Lung (tissue), 12 donors: ENCODE measurements around the gene ZNF45. TPM values are rescaled to one million over a fixed set of nuclear protein-coding genes. Genes with fewer than 3 reads are reported as not detected.
A peak's percentile ranks its signal among the peaks of the same experiment; 100 is the strongest.

ENCODE experiments used
- ATAC-seq: fragments of 200-7000 bp; cut with Tn5 transposase; one replicate; pipeline ENCODE4 v1.9.1; 2020; ENCODE audit warnings: moderate number of reproducible peaks; ENCODE audit not compliant: insufficient read depth, low FRiP score
- DNase-seq, 3 donors: peaks; one replicate each; pipeline ENCODE4 v3.0.0-alpha.2; 2013 to 2017
- H3K27ac ChIP-seq, 2 donors: one replicate each; pipeline ENCODE4 v1.5.1; 2013; ENCODE audit warnings: mild to moderate bottlenecking in 2 of 2, moderate library complexity in 2 of 2, control low read depth in 1 of 2, inconsistent platforms in 1 of 2, low read depth in 1 of 2, low read length in 1 of 2
- H3K27me3 ChIP-seq, 3 donors: one replicate each; pipeline ENCODE4 v1.5.1; 2013; ENCODE audit warnings: low read length in 2 of 3; ENCODE audit not compliant: control insufficient read depth in 3 of 3, insufficient read depth in 3 of 3
- H3K36me3 ChIP-seq, 4 donors: one replicate each; pipeline ENCODE4 v1.5.1; 2013; ENCODE audit warnings: low read length in 4 of 4, mild to moderate bottlenecking in 1 of 4, moderate library complexity in 1 of 4; ENCODE audit not compliant: control insufficient read depth in 4 of 4, insufficient read depth in 4 of 4
- H3K4me1 ChIP-seq, 5 donors: one replicate each; pipeline ENCODE4 v1.5.1; 2013; ENCODE audit warnings: low read length in 5 of 5, mild to moderate bottlenecking in 2 of 5, moderate library complexity in 1 of 5; ENCODE audit not compliant: control insufficient read depth in 5 of 5, insufficient read depth in 5 of 5
- H3K4me3 ChIP-seq: one replicate; pipeline ENCODE4 v1.5.1; 2013; ENCODE audit warnings: mild to moderate bottlenecking, control low read depth, moderate library complexity
- H3K9ac ChIP-seq, 2 donors: one replicate each; pipeline ENCODE4 v1.5.1; 2013; ENCODE audit warnings: low read length in 2 of 2, control low read depth in 1 of 2; ENCODE audit not compliant: insufficient read depth in 1 of 2
- H3K9me3 ChIP-seq, 4 donors: one replicate each; pipeline ENCODE4 v1.5.1; 2013; ENCODE audit warnings: low read length in 3 of 4, mild to moderate bottlenecking in 1 of 4, moderate library complexity in 1 of 4; ENCODE audit not compliant: control insufficient read depth in 4 of 4, insufficient read depth in 3 of 4
- WGBS, 2 donors: extraction: QIAGEN DNeasy Blood & Tissue Kit; methylation state at CpG; one replicate each; pipeline ENCODE4 v1.1.7; 2013; 5-methylcytosine and 5-hydroxymethylcytosine counted together
- polyA plus RNA-seq, 2 donors: library from polyadenylated mRNA; stranded (reverse); fragments of 200-250 nt; gene quantifications; one replicate each; pipeline ENCODE4 v1.2.1, GENCODE V29; 2013
- total RNA-seq, 2 donors: library from RNA; depleted of rRNA in 1 of 2; stranded (reverse); fragments of >200 nt in 1 of 2; gene quantifications; one replicate each; pipeline ENCODE4 v1.2.1, GENCODE V29; 2014 to 2021
- TF ChIP-seq, protein P1 (sequence below): IDR thresholded peaks from 2 replicates; pipeline ENCODE4 v1.5.1; 2012; ENCODE audit warnings: mild to moderate bottlenecking; ENCODE audit errors: control extremely low read depth, extremely low read depth
- donor health status: control.
- donor health status: control.
- donor health status: Bipolar disorder and iron deficiency.
- donor health status: healthy.
- donor health status: DM: yes; HTN: yes; CAD: no.

ZNF45 gene
- total and polyA plus RNA-seq, 4 donors = 2.8 to 20.6 (median 8.1) TPM

- peak; percentile 90 to 93 (median 91) for DNase-seq
- ATAC-seq = peak; percentile 98
- peak overlapping the region; percentile 50 to 63 for H3K9ac ChIP-seq
- TF ChIP-seq, protein P1, sequence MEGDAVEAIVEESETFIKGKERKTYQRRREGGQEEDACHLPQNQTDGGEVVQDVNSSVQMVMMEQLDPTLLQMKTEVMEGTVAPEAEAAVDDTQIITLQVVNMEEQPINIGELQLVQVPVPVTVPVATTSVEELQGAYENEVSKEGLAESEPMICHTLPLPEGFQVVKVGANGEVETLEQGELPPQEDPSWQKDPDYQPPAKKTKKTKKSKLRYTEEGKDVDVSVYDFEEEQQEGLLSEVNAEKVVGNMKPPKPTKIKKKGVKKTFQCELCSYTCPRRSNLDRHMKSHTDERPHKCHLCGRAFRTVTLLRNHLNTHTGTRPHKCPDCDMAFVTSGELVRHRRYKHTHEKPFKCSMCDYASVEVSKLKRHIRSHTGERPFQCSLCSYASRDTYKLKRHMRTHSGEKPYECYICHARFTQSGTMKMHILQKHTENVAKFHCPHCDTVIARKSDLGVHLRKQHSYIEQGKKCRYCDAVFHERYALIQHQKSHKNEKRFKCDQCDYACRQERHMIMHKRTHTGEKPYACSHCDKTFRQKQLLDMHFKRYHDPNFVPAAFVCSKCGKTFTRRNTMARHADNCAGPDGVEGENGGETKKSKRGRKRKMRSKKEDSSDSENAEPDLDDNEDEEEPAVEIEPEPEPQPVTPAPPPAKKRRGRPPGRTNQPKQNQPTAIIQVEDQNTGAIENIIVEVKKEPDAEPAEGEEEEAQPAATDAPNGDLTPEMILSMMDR = no peak
- H3K9me3 ChIP-seq = peaks cover 0 to 31% (median 19%) of the 10 kb centered on the region in 4 donors
- H3K27ac ChIP-seq = peak overlapping the region; percentile 45 to 73
- peaks cover 0 to 8% (median 7%) of the 10 kb centered on the region in 5 donors for H3K4me1 ChIP-seq
- WGBS, 2 donors = 16 to 17% methylated on average over 39 of the region's 39 CpGs
- peak overlapping the region; percentile 83 for H3K4me3 ChIP-seq
- no peaks in the 10 kb centered on the region for H3K27me3 ChIP-seq
- peaks cover 0 to 19% (median 3%) of the 10 kb centered on the region in 4 donors for H3K36me3 ChIP-seq
These were observed 33.4 kb downstream of the ZNF45 start for GRCh38 chr19:43901395-43902390.

DNA sequence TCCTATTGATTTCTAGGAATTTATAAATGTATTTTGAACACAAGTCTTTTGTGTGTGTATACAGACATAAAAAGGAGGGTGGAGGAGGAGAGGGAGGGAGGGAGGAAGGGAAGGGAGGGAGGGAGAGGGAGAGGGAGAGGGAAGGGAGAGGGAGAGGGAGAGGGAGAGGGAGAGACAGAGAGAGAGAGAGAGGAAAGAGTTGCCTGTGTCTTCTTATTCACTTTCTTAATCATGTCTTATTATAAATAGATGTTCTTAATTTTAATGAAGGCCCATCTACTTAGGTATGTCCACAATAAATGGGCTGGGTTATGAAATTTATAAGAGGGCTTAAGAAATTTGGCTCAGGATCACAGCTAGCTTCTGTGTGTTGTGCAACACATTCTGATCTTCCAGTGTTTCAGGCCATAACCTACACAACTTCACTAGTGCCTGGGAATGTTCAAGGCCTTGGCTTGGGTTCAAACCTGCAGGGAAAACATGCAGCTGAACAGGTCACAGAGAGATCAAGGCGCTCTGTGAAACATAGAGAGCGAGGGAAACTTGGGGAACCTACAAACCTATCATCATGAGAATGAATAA lies 39.3 kb downstream of the ZNF45 start:
- Histone ChIP-seq H3K9ac (no peak overlapping the region), H3K4me1 (peaks cover 0 to 2% (median 0%) of the 10 kb centered on the region in 5 donors), H3K9me3 (peaks cover 0 to 16% (median 8%) of the 10 kb centered on the region in 4 donors), H3K4me3 (no peak overlapping the region), H3K27ac (no peak overlapping the region), H3K36me3 (peaks cover 0 to 22% (median 4%) of the 10 kb centered on the region in 4 donors), H3K27me3 (no peaks in the 10 kb centered on the region)
- no peak for ATAC-seq
- no peak for DNase-seq
- WGBS, 2 donors = 95 to 97% methylated on average over 2 of the region's 2 CpGs
- TF ChIP-seq, protein P1 = no peak

DNA sequence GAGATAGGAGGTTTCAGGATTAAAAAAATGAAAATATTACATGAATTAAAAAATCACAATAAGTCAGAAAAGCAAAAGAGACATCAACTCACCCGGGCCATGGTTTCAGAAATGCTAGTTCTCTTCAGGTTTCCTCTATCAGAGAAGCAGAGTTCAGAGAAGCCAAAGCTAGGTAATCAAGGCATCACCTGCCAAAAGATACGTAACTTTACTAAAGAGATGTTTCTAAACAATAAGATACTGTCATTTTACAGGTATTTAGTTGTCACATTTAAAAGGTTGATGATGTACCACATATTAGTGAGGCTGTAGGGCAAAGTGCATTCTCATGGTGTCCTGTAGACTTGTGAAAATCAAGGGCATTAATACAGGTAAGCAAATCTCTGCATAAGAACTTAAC lies 51.2 kb downstream of the ZNF45 start, which contains the start of gene ZNF404:
Gene ZNF404 (minus strand): TSS at position 101 of the 400 bp plus-strand sequence.
- WGBS, 2 donors = 89 to 90% methylated on average over 2 of the region's 2 CpGs
- ATAC-seq = no peak
- TF ChIP-seq, protein P1 = no peak
- Histone ChIP-seq H3K27me3 (no peaks in the 10 kb centered on the region), H3K9me3 (peaks cover 11 to 40% (median 17%) of the 10 kb centered on the region in 4 donors), H3K27ac (no peak within 1 kb of the TSS), H3K4me1 (no peaks in the 10 kb centered on the region), H3K4me3 (no peak within 1 kb of the TSS), H3K36me3 (peaks cover 0 to 26% (median 6%) of the 10 kb centered on the region in 4 donors), H3K9ac (no peak within 1 kb of the TSS)
- no peak for DNase-seq
